Thoracic aorta endothelial cell (primary cell): ENCODE data around the gene RTBDN. TPM values are rescaled to one million over a fixed set of nuclear protein-coding genes. Genes with fewer than 3 reads are reported as not detected.

ENCODE experiments used
- small RNA-seq: library from RNA; depleted of rRNA; stranded (forward); fragments of <200 nt; gene quantifications from one replicate; pipeline ENCODE3, GENCODE V24; 2012
- total RNA-seq: library from RNA; depleted of rRNA; stranded (reverse); fragments of >200 nt; gene quantifications from 2 replicates; pipeline ENCODE4 v1.2.3, GENCODE V29; 2012

RTBDN gene
- not detected in 2 replicates for total RNA-seq

DNA sequence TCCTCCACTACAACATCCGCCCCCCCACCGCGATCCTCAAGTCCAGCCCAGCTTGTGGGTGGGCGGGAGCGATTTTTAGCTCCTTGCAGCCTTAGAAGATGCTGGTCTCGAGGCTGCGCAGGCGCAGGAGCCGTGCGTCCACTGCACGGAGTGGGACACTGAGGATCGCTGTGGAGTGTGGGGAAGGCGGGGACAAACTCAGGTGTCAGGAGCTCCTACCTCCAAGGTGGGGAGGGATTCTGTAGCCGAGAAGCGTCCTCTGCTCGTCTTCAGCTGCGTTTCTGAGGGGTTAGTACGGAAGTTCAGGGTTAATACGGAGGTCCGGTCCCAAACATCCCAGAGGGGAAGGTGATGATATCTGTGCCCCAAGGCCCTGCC lies at the start of gene RTBDN:
Gene RTBDN, minus strand, starts transcription at position 14 of the 378 bp plus-strand sequence. CDS start 4,600 bp downstream, outside the sequence.

DNA sequence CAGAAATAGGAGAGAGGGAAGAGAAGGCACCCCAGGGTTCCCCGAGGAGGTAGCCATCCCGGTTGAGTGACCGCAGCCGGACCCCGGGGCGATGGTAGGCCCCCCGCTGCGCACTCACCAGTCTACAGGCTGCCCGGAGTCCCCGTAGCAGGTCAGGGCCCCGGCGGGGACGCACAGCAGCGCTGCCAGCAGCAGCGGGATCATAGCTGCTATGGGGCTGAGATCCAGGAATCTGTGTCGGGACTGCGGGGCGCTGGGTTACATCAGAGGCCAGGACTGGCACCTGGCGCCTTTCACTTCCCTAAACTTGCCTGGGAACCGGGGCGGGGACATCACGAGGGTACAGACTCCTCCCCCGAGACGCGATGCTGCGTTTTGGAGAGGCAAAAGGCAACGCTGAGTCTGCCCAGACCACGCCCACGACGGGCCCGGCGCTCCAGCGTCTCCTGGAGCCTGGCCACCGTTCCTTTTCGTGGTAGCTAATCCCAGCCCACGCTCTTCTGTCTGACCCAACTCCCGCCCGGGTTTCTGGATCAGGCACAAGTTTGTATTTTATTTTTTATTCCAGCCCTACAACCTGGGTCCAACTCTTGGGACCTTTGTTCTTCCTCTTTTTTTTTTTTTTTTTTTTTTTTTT lies 46.9 kb upstream of the RTBDN start, which contains the start of gene DNASE2:
Gene DNASE2, minus strand, starts transcription at position 278 of the 637 bp plus-strand sequence. Its CDS starts 74 bp downstream, at position 204.

DNA sequence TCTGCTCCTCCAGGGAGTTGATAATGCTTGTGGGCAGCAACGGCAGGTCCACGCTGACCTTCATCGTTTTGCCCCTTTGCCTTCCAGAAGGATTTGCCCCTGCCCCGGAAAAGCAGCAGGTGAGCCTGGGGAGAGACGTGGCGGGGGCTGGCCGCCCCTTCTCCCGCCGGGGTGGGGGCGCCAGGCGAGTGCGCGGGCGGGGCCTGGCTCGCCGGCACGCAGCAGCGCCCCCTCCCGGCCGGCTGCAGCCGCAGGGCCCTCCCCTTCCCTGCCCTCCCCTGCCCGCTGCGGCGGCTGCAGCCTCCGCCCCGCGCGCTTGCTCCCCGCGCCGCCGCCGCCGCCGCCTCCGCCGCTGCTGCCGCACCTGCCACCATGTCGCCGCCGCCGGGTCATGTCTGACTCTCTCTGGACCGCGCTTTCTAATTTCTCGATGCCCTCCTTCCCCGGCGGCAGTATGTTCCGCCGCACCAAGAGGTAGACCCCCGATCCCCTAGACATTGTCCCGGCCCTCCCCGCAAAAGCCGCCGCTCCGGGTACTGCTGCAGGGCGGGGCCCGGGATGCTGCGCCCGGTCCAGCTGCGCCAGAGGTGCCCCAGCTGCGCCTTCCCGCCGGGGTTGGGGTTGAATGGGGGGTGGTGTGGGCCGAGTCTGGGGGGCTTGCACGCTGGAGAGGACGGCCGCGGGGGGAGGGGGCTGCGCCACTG lies 4.0 kb upstream of the RTBDN start, which contains the start of gene MAST1:
Gene MAST1, plus strand, starts transcription at position 334 of the 704 bp plus-strand sequence. Its CDS starts 58 bp downstream, at position 392.

DNA sequence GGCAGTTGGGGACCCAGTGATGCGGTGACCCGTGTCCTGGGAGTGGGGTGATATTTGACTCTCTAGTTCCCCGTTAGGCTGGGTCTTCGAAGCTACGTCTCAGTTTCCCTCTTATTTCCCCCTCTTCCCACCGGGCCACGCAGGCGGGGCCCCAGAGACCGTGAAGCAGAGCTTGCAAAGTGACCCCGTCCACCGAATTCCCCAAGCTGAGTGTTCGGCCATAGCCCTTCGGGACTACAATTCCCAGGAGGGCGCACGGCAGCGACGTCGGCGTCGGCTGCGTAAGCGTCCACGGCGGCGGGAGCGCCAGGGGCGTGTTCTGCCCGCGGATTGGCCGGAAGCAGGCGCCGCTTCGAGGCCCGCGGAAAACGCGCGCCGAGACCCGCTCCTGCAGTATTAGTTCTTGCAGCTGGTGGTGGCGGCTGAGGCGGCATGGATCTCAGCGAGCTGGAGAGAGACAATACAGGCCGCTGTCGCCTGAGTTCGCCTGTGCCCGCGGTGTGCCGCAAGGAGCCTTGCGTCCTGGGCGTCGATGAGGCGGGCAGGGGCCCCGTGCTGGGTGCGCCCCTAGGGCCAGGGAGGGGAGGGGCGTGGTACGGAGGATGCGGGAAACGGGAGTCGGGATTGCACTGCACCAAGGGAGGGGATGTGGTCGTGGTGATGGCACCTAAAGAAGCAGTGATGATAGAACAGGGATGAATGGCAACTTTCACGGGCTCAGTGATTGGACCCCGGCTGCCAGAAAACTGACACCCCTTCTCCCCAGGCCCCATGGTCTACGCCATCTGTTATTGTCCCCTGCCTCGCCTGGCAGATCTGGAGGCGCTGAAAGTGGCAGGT lies 27.9 kb downstream of the RTBDN start, which contains the start of gene RNASEH2A:
Gene RNASEH2A, plus strand, starts transcription at position 343 of the 840 bp plus-strand sequence. Its CDS starts 90 bp downstream, at position 433.

DNA sequence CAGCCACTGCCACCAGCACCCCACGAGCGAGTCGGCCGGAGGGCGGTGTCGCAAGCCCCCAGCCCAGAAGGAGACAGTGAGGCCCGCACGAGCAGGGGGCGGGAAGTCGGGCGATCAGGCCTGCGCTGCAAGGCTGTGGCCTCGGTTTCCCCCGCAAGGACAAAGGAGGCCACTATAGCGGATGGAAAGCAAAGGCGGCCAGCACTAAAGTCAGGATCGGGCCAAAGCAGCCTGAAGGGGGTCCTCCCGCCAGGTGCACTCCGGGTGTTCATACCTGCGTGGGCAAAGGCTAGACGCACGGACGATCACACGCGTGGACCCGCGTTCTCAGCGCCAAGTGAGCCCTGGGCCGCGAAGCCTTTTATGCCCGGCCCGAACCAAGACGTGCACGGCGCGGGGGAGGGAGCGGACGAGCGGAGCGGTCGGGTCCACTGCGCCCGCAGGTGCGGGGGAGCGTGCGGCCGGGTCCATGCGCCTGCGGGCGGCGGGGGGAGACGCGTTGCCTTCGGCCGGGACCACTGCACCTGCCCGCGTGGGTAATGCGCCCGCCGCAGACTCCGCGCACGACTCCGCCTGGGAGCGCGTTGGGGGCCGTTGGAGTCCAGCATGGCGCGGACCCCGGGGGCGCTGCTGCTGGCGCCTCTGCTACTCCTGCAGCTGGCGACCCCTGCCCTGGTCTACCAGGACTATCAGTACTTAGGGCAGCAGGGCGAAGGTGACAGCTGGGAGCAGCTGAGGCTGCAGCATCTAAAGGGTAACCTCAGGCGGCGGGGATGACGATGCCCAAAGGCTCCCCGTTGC lies 32.7 kb downstream of the RTBDN start, which contains the start of the genes PRDX2 and THSD8:
Gene PRDX2, minus strand, starts transcription at position 335 of the 801 bp plus-strand sequence. CDS start 539 bp downstream, outside the sequence.
Gene THSD8, plus strand, starts transcription at position 604 of the 801 bp plus-strand sequence. Its CDS starts 3 bp downstream, at position 607.

DNA sequence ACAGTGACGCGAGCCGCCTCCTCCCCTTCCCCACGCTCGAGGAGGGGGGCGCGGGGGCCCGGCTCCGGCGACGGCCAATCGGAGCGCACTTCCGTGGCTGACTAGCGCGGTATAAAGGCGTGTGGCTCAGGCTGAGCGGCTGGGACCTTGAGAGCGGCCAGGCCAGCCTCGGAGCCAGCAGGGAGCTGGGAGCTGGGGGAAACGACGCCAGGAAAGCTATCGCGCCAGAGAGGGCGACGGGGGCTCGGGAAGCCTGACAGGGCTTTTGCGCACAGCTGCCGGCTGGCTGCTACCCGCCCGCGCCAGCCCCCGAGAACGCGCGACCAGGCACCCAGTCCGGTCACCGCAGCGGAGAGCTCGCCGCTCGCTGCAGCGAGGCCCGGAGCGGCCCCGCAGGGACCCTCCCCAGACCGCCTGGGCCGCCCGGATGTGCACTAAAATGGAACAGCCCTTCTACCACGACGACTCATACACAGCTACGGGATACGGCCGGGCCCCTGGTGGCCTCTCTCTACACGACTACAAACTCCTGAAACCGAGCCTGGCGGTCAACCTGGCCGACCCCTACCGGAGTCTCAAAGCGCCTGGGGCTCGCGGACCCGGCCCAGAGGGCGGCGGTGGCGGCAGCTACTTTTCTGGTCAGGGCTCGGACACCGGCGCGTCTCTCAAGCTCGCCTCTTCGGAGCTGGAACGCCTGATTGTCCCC lies 42.9 kb downstream of the RTBDN start, which contains the start of gene JUNB:
Gene JUNB, plus strand, starts transcription at position 142 of the 706 bp plus-strand sequence. Its CDS starts 286 bp downstream, at position 428.

Small RNA genes lying within 50 kb of the gene (small RNA-seq; reads per million reads assigned to genes)
- not detected for gene MIR5684
- not detected for gene MIR6794

Other genes starting within 250 kb of the RTBDN start
- gene ZNF490, start 223.8 kb downstream of the RTBDN start, total RNA-seq: 8.8 and 9.4 TPM in 2 replicates
- gene ZNF791, start 223.7 kb downstream of the RTBDN start, total RNA-seq: 22.0 and 22.1 TPM in 2 replicates
- gene MAN2B1, start 167.8 kb downstream of the RTBDN start, total RNA-seq: 25.9 and 29.6 TPM in 2 replicates
- gene WDR83, start 167.8 kb downstream of the RTBDN start, total RNA-seq: 5.9 and 6.4 TPM in 2 replicates
- 41.6 and 48.0 TPM in 2 replicates for gene DHPS, start 152.7 kb downstream of the RTBDN start, total RNA-seq
- not detected in 2 replicates for gene GNG14, start 146.6 kb downstream of the RTBDN start, total RNA-seq
- gene FBXW9, start 137.9 kb downstream of the RTBDN start, total RNA-seq: 11.3 and 12.9 TPM in 2 replicates
- 37.1 and 43.5 TPM in 2 replicates for gene TNPO2, start 110.6 kb downstream of the RTBDN start, total RNA-seq
- 139 and 174 TPM in 2 replicates for gene TRIR, start 99.9 kb downstream of the RTBDN start, total RNA-seq
- 70.3 and 81.7 TPM in 2 replicates for gene GET3, start 97.1 kb downstream of the RTBDN start, total RNA-seq
- not detected in 2 replicates for gene BEST2, start 82.8 kb downstream of the RTBDN start, total RNA-seq
- gene HOOK2, start 59.0 kb downstream of the RTBDN start, total RNA-seq: 8.4 and 8.8 TPM in 2 replicates
- 36.0 and 37.8 TPM in 2 replicates for gene JUNB, start 43.1 kb downstream of the RTBDN start, total RNA-seq
- 192 and 196 TPM in 2 replicates for gene PRDX2, start 32.8 kb downstream of the RTBDN start, total RNA-seq
- 0.53 TPM in 1 of 2 replicates, not detected in the other for gene THSD8, start 32.5 kb downstream of the RTBDN start, total RNA-seq
- 30.5 and 31.0 TPM in 2 replicates for gene RNASEH2A, start 28.0 kb downstream of the RTBDN start, total RNA-seq
- 0.22 and 0.53 TPM in 2 replicates for gene MAST1, start 3.9 kb upstream of the RTBDN start, total RNA-seq
- 12.1 and 20.0 TPM in 2 replicates for gene DNASE2, start 46.9 kb upstream of the RTBDN start, total RNA-seq
- gene KLF1, start 52.6 kb upstream of the RTBDN start, total RNA-seq: not detected in 2 replicates
- gene GCDH, start 56.6 kb upstream of the RTBDN start, total RNA-seq: 29.9 and 38.1 TPM in 2 replicates
- gene SYCE2, start 84.7 kb upstream of the RTBDN start, total RNA-seq: 0.07 TPM in 1 of 2 replicates, not detected in the other
- gene FARSA, start 99.1 kb upstream of the RTBDN start, total RNA-seq: 61.8 and 67.1 TPM in 2 replicates
- gene CALR, start 104.0 kb upstream of the RTBDN start, total RNA-seq: 1,763 and 1,853 TPM in 2 replicates
- gene RAD23A, start 111.3 kb upstream of the RTBDN start, total RNA-seq: 80.7 and 103 TPM in 2 replicates
- 30.1 and 32.4 TPM in 2 replicates for gene GADD45GIP1, start 122.6 kb upstream of the RTBDN start, total RNA-seq
- not detected in 2 replicates for gene DAND5, start 135.0 kb upstream of the RTBDN start, total RNA-seq
- 34.7 and 36.3 TPM in 2 replicates for gene NFIX, start 160.9 kb upstream of the RTBDN start, total RNA-seq